ENCODE data around the gene FRMD4A. TPM values are rescaled to one million over a fixed set of nuclear protein-coding genes. Genes with fewer than 3 reads are reported as not detected.
"Not testable (repeated sequence)": the region's sequence is repeated elsewhere in the genome, so short reads cannot be mapped to it uniquely, and the experiment has no call there.

Gene FRMD4A
- total and polyA plus RNA-seq, 12 donors: 9.1 to 29.6 (median 14.6) TPM

DNA sequence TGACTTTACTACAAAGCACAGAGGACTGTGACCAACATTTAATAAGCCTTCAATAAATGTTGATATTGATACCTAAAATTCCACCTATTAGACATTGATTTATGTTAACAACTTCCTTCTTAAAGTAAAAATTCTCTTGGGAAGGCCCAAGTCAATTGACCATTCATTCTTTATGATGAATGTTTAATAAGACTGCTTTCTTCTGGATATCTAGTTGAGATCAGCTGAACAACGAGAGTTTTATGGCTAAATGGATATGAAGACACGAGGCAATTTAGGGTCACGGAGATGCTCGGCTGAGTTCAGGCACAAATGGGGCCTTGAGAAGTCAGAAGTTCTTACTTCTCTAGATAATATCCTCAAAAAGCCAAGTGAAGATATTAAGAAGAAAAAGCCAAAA, 258.8 kb downstream of the FRMD4A start:
- no peaks in the 10 kb centered on the region for H3K4me1 ChIP-seq (replicated peaks in 1 of 2)
- H3K27me3 ChIP-seq: no peaks in the 10 kb centered on the region
- DNase-seq: no peak
- H3K27ac ChIP-seq: no peak overlapping the region
- intact Hi-C loops (cut with DNase I): no loop called here
- WGBS, 4 donors: 64 to 77% (median 71%) methylated on average over 4 of the region's 4 CpGs
- no peaks in the 10 kb centered on the region for H3K36me3 ChIP-seq (replicated peaks in 1 of 2)
- H3K9me3 ChIP-seq (replicated peaks in 1 of 3): no peaks in the 10 kb centered on the region
- no peak overlapping the region for H3K4me3 ChIP-seq
- TF ChIP-seq POLR2A (IDR thresholded peaks at IDR 0.05): no peak
- TF ChIP-seq, protein P1, sequence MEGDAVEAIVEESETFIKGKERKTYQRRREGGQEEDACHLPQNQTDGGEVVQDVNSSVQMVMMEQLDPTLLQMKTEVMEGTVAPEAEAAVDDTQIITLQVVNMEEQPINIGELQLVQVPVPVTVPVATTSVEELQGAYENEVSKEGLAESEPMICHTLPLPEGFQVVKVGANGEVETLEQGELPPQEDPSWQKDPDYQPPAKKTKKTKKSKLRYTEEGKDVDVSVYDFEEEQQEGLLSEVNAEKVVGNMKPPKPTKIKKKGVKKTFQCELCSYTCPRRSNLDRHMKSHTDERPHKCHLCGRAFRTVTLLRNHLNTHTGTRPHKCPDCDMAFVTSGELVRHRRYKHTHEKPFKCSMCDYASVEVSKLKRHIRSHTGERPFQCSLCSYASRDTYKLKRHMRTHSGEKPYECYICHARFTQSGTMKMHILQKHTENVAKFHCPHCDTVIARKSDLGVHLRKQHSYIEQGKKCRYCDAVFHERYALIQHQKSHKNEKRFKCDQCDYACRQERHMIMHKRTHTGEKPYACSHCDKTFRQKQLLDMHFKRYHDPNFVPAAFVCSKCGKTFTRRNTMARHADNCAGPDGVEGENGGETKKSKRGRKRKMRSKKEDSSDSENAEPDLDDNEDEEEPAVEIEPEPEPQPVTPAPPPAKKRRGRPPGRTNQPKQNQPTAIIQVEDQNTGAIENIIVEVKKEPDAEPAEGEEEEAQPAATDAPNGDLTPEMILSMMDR (IDR thresholded peaks at IDR 0.05): no peak

DNA sequence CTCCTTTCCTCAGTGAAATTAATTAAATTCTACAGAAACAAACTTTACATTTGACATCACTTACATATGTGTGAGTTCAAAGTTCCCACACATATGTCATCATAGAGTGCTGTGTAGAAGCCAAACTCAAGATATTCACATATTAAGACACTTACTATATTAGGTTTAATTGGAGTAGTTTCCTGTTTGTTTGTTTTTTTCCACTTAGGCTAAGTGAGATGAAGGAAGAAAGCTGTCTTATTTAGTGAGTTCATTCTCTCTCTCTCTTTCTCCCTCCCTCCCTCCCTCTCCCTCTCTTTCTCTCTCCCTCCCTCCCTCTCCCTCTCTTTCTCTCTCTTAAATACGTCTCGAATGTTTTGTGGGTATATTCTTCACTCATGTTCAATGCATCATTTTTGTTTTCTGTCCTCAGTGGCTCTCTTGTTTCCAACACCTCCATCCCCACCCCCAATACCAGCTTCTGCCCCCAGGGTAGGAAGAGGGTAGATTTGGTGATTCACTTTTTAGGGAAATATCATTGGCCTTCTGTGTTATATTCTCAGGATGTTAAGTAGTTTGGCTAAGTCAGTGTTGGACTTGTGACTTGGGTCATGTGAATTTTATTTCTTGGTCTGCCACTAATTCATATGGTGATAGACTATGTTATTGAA, 262.0 kb downstream of the FRMD4A start:
- no peaks in the 10 kb centered on the region for H3K4me1 ChIP-seq (replicated peaks in 1 of 2)
- H3K9me3 ChIP-seq (replicated peaks in 1 of 3): no peaks in the 10 kb centered on the region
- TF ChIP-seq, protein P1 (IDR thresholded peaks at IDR 0.05): no peak
- TF ChIP-seq POLR2A (IDR thresholded peaks at IDR 0.05): no peak
- H3K4me3 ChIP-seq: no peak overlapping the region
- no peak overlapping the region for H3K27ac ChIP-seq
- no peak for DNase-seq
- intact Hi-C loops (cut with DNase I): no loop called here
- H3K27me3 ChIP-seq: no peaks in the 10 kb centered on the region
- 67 to 92% (median 73%) methylated on average over 2 of the region's 2 CpGs for WGBS, 4 donors
- no peaks in the 10 kb centered on the region for H3K36me3 ChIP-seq (replicated peaks in 1 of 2)

DNA sequence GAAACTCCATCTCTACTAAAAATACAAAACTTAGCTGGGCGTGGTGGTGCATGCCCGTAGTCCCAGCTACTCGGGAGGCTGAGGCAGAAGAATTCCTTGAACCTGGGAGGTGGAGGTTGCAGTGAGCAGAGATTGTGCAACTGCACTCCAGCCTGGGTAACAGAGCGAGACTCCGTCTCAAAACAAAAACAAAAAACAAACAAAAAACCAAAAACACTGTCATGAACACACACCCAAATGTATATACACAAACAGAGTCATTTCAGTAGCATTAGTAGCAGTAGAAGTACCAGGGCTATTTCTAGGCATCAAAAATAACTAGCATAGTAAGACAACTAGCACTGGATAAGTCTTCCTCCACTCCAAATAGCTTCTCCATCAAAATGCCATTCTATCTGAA, 263.1 kb downstream of the FRMD4A start:
- H3K36me3 ChIP-seq (replicated peaks in 1 of 2); DNase-seq; H3K27me3 ChIP-seq; H3K9me3 ChIP-seq (replicated peaks in 1 of 3); H3K4me1 ChIP-seq (replicated peaks in 1 of 2); H3K27ac ChIP-seq; intact Hi-C loops (cut with DNase I); H3K4me3 ChIP-seq: not testable (repeated sequence)
- WGBS, 4 donors: 85 to 95% (median 91%) methylated on average over 5 of the region's 5 CpGs

DNA sequence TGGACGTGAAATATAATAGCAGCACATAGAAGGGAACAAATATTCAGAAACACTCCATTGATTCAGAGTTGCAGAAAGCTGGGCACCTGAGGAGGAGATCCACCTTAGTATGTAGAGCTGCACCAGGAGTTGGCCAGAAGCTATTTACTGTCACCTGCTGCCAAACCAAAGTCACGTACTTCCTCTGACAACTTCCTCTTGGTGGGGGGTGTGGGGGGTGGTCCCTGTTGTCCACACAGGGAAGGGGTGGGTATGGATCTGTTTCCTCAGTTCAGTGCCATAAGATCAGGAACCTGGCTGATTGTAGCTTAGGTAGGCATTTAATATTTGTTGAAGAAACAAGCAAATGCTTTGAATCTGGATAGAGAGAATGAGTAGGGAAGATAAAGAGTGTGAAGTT, 264.6 kb downstream of the FRMD4A start:
- intact Hi-C loops (cut with DNase I): no loop called here
- Histone ChIP-seq H3K4me1 (replicated peaks in 1 of 2) (no peaks in the 10 kb centered on the region), H3K36me3 (replicated peaks in 1 of 2) (no peaks in the 10 kb centered on the region), H3K4me3 (no peak overlapping the region), H3K27ac (no peak overlapping the region), H3K27me3 (no peaks in the 10 kb centered on the region), H3K9me3 (replicated peaks in 1 of 3) (no peaks in the 10 kb centered on the region)
- WGBS, 4 donors: 54 to 71% (median 62%) methylated on average over 2 of the region's 2 CpGs
- no peak for DNase-seq
- TF ChIP-seq, protein P1 (IDR thresholded peaks at IDR 0.05): no peak
- TF ChIP-seq POLR2A (IDR thresholded peaks at IDR 0.05): no peak
